Lower lobe of right lung (tissue), 2 donors: ENCODE results near the gene RAB3GAP2. TPM values are rescaled to one million over a fixed set of nuclear protein-coding genes. Genes with fewer than 3 reads are reported as not detected.
"Not testable (repeated sequence)": the region's sequence is repeated elsewhere in the genome, so short reads cannot be mapped to it uniquely, and the experiment has no call there.

ENCODE experiments used
- ATAC-seq, 2 donors: fragments of 200-7000 bp; cut with Tn5 transposase; one replicate each; pipeline ENCODE4 v1.9.1; 2020 to 2022; ENCODE audit warnings: mild to moderate bottlenecking in 2 of 2, moderate library complexity in 2 of 2
- DNase-seq: peaks from one replicate; pipeline ENCODE4 v3.0.0-alpha.2; 2020
- H3K27ac ChIP-seq: fragments of 200-600 bp; one replicate; pipeline ENCODE4 v1.8.0; 2022
- H3K27me3 ChIP-seq: fragments of 200-600 bp; one replicate; pipeline ENCODE4 v1.8.0; 2022; ENCODE audit warnings: low read depth
- H3K36me3 ChIP-seq: fragments of 200-600 bp; one replicate; pipeline ENCODE4 v1.8.0; 2022; ENCODE audit warnings: mild to moderate bottlenecking
- H3K4me1 ChIP-seq: fragments of 200-600 bp; one replicate; pipeline ENCODE4 v1.8.0; 2022
- H3K4me3 ChIP-seq: fragments of 200-600 bp; one replicate; pipeline ENCODE4 v1.8.0; 2022; ENCODE audit warnings: mild to moderate bottlenecking
- H3K9me3 ChIP-seq: fragments of 200-600 bp; one replicate; pipeline ENCODE4 v1.8.0; 2022
- CTCF ChIP-seq: fragments of 200-600 bp; IDR thresholded peaks from one replicate; pipeline ENCODE4 v1.8.0; 2022; ENCODE audit warnings: antibody characterized with exemption, mild to moderate bottlenecking
- intact Hi-C: fragments of 100-400 bp; cut with DNase I; formaldehyde crosslinking; loops from one replicate; pipeline ENCODE4 v1.11.0; 2022
- total RNA-seq: library from RNA; stranded (reverse); fragmentation: NEBNext Ultra II Directional; extraction: Animal tissue kit (Norgen Biotek cat#: 25700); gene quantifications from one replicate; pipeline ENCODE4 v1.2.1, GENCODE V29; 2021
- donor health status: DM: no; HTN: yes; CAD: no; lungs with severe emphysema.

RAB3GAP2 gene
- total RNA-seq, 1 donor from 2014 or later: 36.1 TPM

- DNase-seq: no peak
- intact Hi-C loops: no loop called here
- Histone ChIP-seq H3K4me1 (no peaks in the 10 kb centered on the region), H3K4me3 (no peak overlapping the region), H3K27me3 (no peaks in the 10 kb centered on the region), H3K27ac (no peak overlapping the region), H3K36me3 (peaks cover 77% of the 10 kb centered on the region), H3K9me3 (no peaks in the 10 kb centered on the region)
- ATAC-seq: no peak
- no peak for TF ChIP-seq CTCF
Observed at GRCh38 chr1:220170836-220171526, 101.3 kb downstream of the RAB3GAP2 start.

- H3K9me3 ChIP-seq, H3K4me3 ChIP-seq, ATAC-seq, H3K4me1 ChIP-seq, DNase-seq, H3K27ac ChIP-seq, intact Hi-C loops, H3K27me3 ChIP-seq: not testable (repeated sequence)
- peaks cover 85% of the 10 kb centered on the region for H3K36me3 ChIP-seq
Observed at GRCh38 chr1:220169887-220170286, 102.4 kb downstream of the RAB3GAP2 start.

GRCh38 chr1:220166853-220167252, 105.4 kb downstream of the RAB3GAP2 start:
- TF ChIP-seq CTCF: no peak
- no peaks in the 10 kb centered on the region for H3K9me3 ChIP-seq

DNA sequence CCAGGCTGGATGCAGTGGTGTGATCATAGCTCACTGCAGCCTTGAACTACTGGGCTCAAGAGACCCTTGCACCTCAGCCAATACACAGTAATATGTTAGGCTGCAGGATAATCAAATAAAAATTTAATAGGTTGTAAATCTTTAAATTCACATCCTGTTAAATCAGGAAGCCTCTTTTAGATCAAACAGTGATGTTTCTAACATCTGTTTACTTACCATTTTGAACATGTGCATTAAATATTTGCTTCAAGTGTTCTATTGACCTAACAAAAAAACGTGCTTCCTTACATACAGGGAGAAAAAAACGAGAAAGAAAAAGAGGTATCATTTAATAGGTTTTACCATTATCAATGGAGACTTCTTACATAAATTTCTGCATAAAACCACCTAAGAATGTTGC, 107.7 kb downstream of the RAB3GAP2 start:
- no peak for TF ChIP-seq CTCF
- DNase-seq: no peak
- no peaks in the 10 kb centered on the region for H3K9me3 ChIP-seq
- no peak overlapping the region for H3K4me3 ChIP-seq
- peaks cover 88% of the 10 kb centered on the region for H3K36me3 ChIP-seq
- H3K4me1 ChIP-seq: no peaks in the 10 kb centered on the region
- intact Hi-C loops: no loop called here
- no peak for ATAC-seq
- H3K27me3 ChIP-seq: no peaks in the 10 kb centered on the region
- no peak overlapping the region for H3K27ac ChIP-seq

More at GRCh38 chr1:220166853-220167252, 105.4 kb downstream of the RAB3GAP2 start:
- no peak overlapping the region for H3K4me3 ChIP-seq
- DNase-seq: no peak
- intact Hi-C loops: no loop called here
- no peaks in the 10 kb centered on the region for H3K4me1 ChIP-seq
- no peak for ATAC-seq
- H3K27ac ChIP-seq: no peak overlapping the region
- H3K27me3 ChIP-seq: no peaks in the 10 kb centered on the region
- H3K36me3 ChIP-seq: peaks cover 91% of the 10 kb centered on the region

- no peak overlapping the region for H3K27ac ChIP-seq
- no peak overlapping the region for H3K4me3 ChIP-seq
- no peak for ATAC-seq
- DNase-seq: no peak
- no peaks in the 10 kb centered on the region for H3K9me3 ChIP-seq
- intact Hi-C loops: no loop called here
- H3K36me3 ChIP-seq: peaks cover 88% of the 10 kb centered on the region
- no peaks in the 10 kb centered on the region for H3K27me3 ChIP-seq
- TF ChIP-seq CTCF: no peak
- H3K4me1 ChIP-seq: no peaks in the 10 kb centered on the region
Observed at GRCh38 chr1:220164116-220164515, 108.1 kb downstream of the RAB3GAP2 start.

DNA sequence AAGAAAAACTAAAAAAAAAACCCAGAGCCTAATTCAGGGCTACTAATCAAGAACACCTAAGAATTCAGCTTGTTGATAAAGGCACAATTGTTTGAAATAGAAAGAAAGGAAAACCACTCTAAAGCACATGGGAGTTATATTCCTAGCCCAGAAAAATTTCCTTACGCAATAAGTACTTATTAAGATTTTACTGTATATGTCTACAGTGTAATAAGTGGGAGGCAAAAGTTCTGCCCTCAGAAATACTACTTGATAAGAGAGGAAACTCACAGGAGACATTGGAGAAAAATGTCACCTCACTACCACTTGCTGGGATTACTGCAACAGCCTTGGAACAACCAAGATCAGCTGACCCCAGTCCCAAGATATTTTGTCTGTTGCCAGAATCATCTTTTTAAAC, 112.2 kb downstream of the RAB3GAP2 start:
- TF ChIP-seq CTCF: no peak
- Histone ChIP-seq H3K27me3 (no peaks in the 10 kb centered on the region), H3K4me3 (no peak overlapping the region), H3K9me3 (no peaks in the 10 kb centered on the region), H3K27ac (no peak overlapping the region), H3K4me1 (no peaks in the 10 kb centered on the region), H3K36me3 (peaks cover 90% of the 10 kb centered on the region)
- intact Hi-C loops: no loop called here
- ATAC-seq (no peak), DNase-seq (no peak)
